HepG2 (cell line): Measurements from ENCODE around the gene AGPAT3. TPM values are rescaled to one million over a fixed set of nuclear protein-coding genes. Genes with fewer than 3 reads are reported as not detected.

Source experiments
- ATAC-seq: fragments of 200-7000 bp; cut with Tn5 transposase; 3 replicates; pipeline ENCODE4 v1.9.1; 2020; ENCODE audit warnings: mild to moderate bottlenecking, moderate library complexity
- BruUV-seq: library from RNA; stranded (reverse); fragments of 400-500 nt; replicated peaks from 2 replicates; lab custom pipeline; 2021; lab: Mats Ljungman, UMichigan
- CTCF ChIA-PET: fragments of 300-600 bp; formaldehyde crosslinking; extraction: SDS; loops from one replicate; lab custom pipeline; 2021; ENCODE audit warnings: low total read pairs, inconsistent platforms, low intra/inter-chr PET ratio; lab: Yijun Ruan, JAX
- POLR2A ChIA-PET: fragments of 350-600 bp; sonication (Branson Sonifier 250); formaldehyde crosslinking; loops from one replicate; lab custom pipeline; 2020; ENCODE audit warnings: antibody characterized with exemption, inconsistent platforms; lab: Yijun Ruan, JAX
- DNase-seq: peaks from one replicate; pipeline ENCODE4 v3.0.0-alpha.2; 2015; ENCODE audit warnings: low spot score
- FAIRE-seq: peaks from 3 replicates; lab custom pipeline; 2011; peaks lifted over from hg19 to GRCh38; lab: Jason Lieb, UNC
- H2AFZ ChIP-seq: one replicate; pipeline ENCODE4 v1.6.1; 2011; ENCODE audit warnings: low read length, inconsistent platforms
- H3K27ac ChIP-seq: fragments of 300-600 bp; 3 replicates; pipeline ENCODE4 v1.8.0; 2011; ENCODE audit warnings: mixed run types, mild to moderate bottlenecking, mixed read lengths, low read length, inconsistent platforms; ENCODE audit not compliant: insufficient read depth; ENCODE audit errors: extremely low read length
- H3K27me3 ChIP-seq, 2 experiments: fragments of 200-600 bp in 1 of 2; 2 replicates in 1 of 2; 3 replicates in 1 of 2; pipeline versions ENCODE4 v1.6.0 to v1.8.0; 2011; ENCODE audit warnings: low read length in 2 of 2, mild to moderate bottlenecking in 2 of 2, moderate library complexity in 2 of 2, inconsistent platforms in 1 of 2; ENCODE audit not compliant: insufficient read depth in 2 of 2, control insufficient read depth in 1 of 2
- H3K36me3 ChIP-seq, 2 experiments: fragments of 200-600 bp in 1 of 2; replicated peaks in 1 of 2; 2 replicates in 1 of 2; 3 replicates in 1 of 2; pipeline versions ENCODE4 v1.5.1 to v1.8.0; 2011; ENCODE audit warnings: low read length in 2 of 2, inconsistent platforms in 1 of 2; ENCODE audit not compliant: insufficient read depth in 2 of 2, control insufficient read depth in 1 of 2
- H3K4me1 ChIP-seq: 2 replicates; pipeline ENCODE4 v1.5.1; 2012; ENCODE audit warnings: low read length, inconsistent platforms; ENCODE audit not compliant: insufficient read depth
- H3K4me2 ChIP-seq: 2 replicates; pipeline ENCODE4 v1.6.0; 2011; ENCODE audit warnings: low read depth, low read length, inconsistent platforms
- H3K4me3 ChIP-seq, 3 experiments: fragments of 200-600 bp in 1 of 3; sonication (generic), shearing (Covaris generic) in 1 of 3; replicated peaks in 1 of 3; 2 replicates each; pipeline ENCODE4 v1.5.1; 2011 to 2016; ENCODE audit warnings: low read length in 3 of 3, inconsistent platforms in 2 of 3, low read depth in 2 of 3, mild to moderate bottlenecking in 2 of 3, control low read depth in 1 of 3, mixed read lengths in 1 of 3; ENCODE audit not compliant: insufficient read depth in 1 of 3
- H3K79me2 ChIP-seq: one replicate; pipeline ENCODE4 v1.6.1; 2011; ENCODE audit warnings: low read length, inconsistent platforms; ENCODE audit not compliant: insufficient read depth
- H3K9ac ChIP-seq: 2 replicates; pipeline ENCODE4 v1.6.0; 2011; ENCODE audit warnings: mild to moderate bottlenecking, low read depth, low read length, inconsistent platforms; ENCODE audit not compliant: insufficient read depth
- H3K9me3 ChIP-seq: 2 replicates; pipeline ENCODE4 v1.5.1; 2012; ENCODE audit warnings: mild to moderate bottlenecking, low read length
- H4K20me1 ChIP-seq: 2 replicates; pipeline ENCODE4 v1.6.0; 2011; ENCODE audit warnings: inconsistent platforms, mild to moderate bottlenecking, low read length, moderate library complexity; ENCODE audit not compliant: insufficient read depth
- GTF3A ChIP-seq: sonication (generic); formaldehyde crosslinking; conservative IDR thresholded peaks from 2 replicates; pipeline ENCODE4 v1.4.0; 2020; ENCODE audit warnings: mild to moderate bottlenecking, missing genetic modification reagents
- HMGXB4 ChIP-seq, 2 experiments: sonication (generic) in 1 of 2; formaldehyde crosslinking in 1 of 2; IDR thresholded peaks; 2 replicates each; pipeline versions ENCODE4 v1.4.0 to v1.6.1; 2018 to 2020; ENCODE audit warnings: missing genetic modification reagents in 2 of 2, borderline replicate concordance in 1 of 2, low read depth in 1 of 2, mild to moderate bottlenecking in 1 of 2, missing biosample characterization in 1 of 2
- IRF1 ChIP-seq: sonication (generic); formaldehyde crosslinking; IDR thresholded peaks from 2 replicates; pipeline ENCODE4 v1.4.0; 2020; ENCODE audit warnings: low read depth, mild to moderate bottlenecking, missing genetic modification reagents
- KDM3A ChIP-seq: IDR thresholded peaks from 2 replicates; pipeline ENCODE4 v1.6.1; 2018; ENCODE audit warnings: low read depth, missing compliant biosample characterization
- KDM5B ChIP-seq: sonication (generic); formaldehyde crosslinking; IDR thresholded peaks from 2 replicates; pipeline ENCODE4 v1.4.0; 2020; ENCODE audit warnings: missing genetic modification reagents, mild to moderate bottlenecking, borderline replicate concordance
- NR2F2 ChIP-seq: IDR thresholded peaks from 2 replicates; pipeline ENCODE4 v1.6.1; 2012; ENCODE audit warnings: low read depth, inconsistent platforms, borderline replicate concordance
- ZBTB42 ChIP-seq: sonication (generic); formaldehyde crosslinking; IDR thresholded peaks from 2 replicates; pipeline ENCODE4 v1.5.0; 2020; ENCODE audit warnings: mild to moderate bottlenecking, missing genetic modification reagents
- ZNF138 ChIP-seq: sonication (generic); formaldehyde crosslinking; IDR thresholded peaks from 2 replicates; pipeline ENCODE4 v1.5.0; 2020; ENCODE audit warnings: mild to moderate bottlenecking, low read depth, missing genetic modification reagents
- ZNF280B ChIP-seq: sonication (generic); formaldehyde crosslinking; IDR thresholded peaks from 2 replicates; pipeline ENCODE4 v1.5.0; 2020; ENCODE audit warnings: missing genetic modification reagents, mild to moderate bottlenecking, borderline replicate concordance
- ZNF382 ChIP-seq: sonication (generic); formaldehyde crosslinking; IDR thresholded peaks from 2 replicates; pipeline ENCODE4 v1.5.0; 2020; ENCODE audit warnings: missing genetic modification reagents, mild to moderate bottlenecking, borderline replicate concordance
- ZNF562 ChIP-seq: sonication (generic); formaldehyde crosslinking; IDR thresholded peaks from 2 replicates; pipeline ENCODE4 v1.8.0; 2022; ENCODE audit warnings: missing genetic modification reagents, borderline replicate concordance
- ZNF580 ChIP-seq: IDR thresholded peaks from 2 replicates; pipeline ENCODE4 v1.6.1; 2016; ENCODE audit warnings: low read depth, borderline replicate concordance
- ZNF672 ChIP-seq: sonication (generic); formaldehyde crosslinking; IDR thresholded peaks from 2 replicates; pipeline ENCODE4 v1.8.1; 2022; ENCODE audit warnings: missing genetic modification reagents
- ZNF691 ChIP-seq: sonication (generic); formaldehyde crosslinking; IDR thresholded peaks from 2 replicates; pipeline ENCODE4 v1.4.0; 2020; ENCODE audit warnings: missing genetic modification reagents, low read depth, mild to moderate bottlenecking, borderline replicate concordance
- ZNF777 ChIP-seq: sonication (generic); formaldehyde crosslinking; IDR thresholded peaks from 2 replicates; pipeline ENCODE4 v1.4.0; 2020; ENCODE audit warnings: missing genetic modification reagents
- WGBS: methylation state at CpG from one replicate; pipeline ENCODE4 v1.1.6; 2017; ENCODE audit warnings: low lambda C conversion rate; 5-methylcytosine and 5-hydroxymethylcytosine counted together
- in situ Hi-C: cut with HindIII; loops from 2 replicates; pipeline ENCODE4 v1.10.0; 2017; ENCODE audit warnings: low pct_unique_long_range_greater_than_20kb; ENCODE audit not compliant: extremely low pct_ligation_motif_present
- intact Hi-C: fragments of 100-400 bp; cut with micrococcal nuclease; formaldehyde crosslinking; loops from one replicate; pipeline ENCODE4 v1.10.0; 2022; ENCODE audit not compliant: unreplicated experiment
- polyA plus RNA-seq, 8 experiments: library from polyadenylated mRNA; depleted of rRNA in 3 of 8; stranded (reverse) in 7 of 8; unstranded in 1 of 8; fragments of >200 nt; fragmentation: Illumina TruSeq in 4 of 8; extraction: Trizol in 4 of 8; gene quantifications; 2 replicates each; pipeline versions ENCODE4 v1.2.1 to v1.2.3, GENCODE V29; 2011 to 2016; ENCODE audit warnings: low read depth in 4 of 8, missing spikeins in 1 of 8, mixed read lengths in 1 of 8; ENCODE audit not compliant: insufficient read depth in 1 of 8
- total RNA-seq, 5 experiments: library from RNA; depleted of rRNA; stranded (reverse); fragments of >200 nt; fragmentation: Illumina TruSeq; extraction: Trizol; gene quantifications; 2 replicates each; pipeline ENCODE4 v1.2.3, GENCODE V29; 2016; ENCODE audit warnings: low read depth in 1 of 5
- TF ChIP-seq, protein P1 (sequence below): IDR thresholded peaks from 2 replicates; pipeline ENCODE4 v1.6.1; 2016; ENCODE audit warnings: low read depth

AGPAT3 gene
- total and polyA plus RNA-seq, 2 of the 13 experiments (the other 11 are each of a cell fraction or from before 2014, with no cell fraction given): 32.2 to 54.4 TPM

DNA sequence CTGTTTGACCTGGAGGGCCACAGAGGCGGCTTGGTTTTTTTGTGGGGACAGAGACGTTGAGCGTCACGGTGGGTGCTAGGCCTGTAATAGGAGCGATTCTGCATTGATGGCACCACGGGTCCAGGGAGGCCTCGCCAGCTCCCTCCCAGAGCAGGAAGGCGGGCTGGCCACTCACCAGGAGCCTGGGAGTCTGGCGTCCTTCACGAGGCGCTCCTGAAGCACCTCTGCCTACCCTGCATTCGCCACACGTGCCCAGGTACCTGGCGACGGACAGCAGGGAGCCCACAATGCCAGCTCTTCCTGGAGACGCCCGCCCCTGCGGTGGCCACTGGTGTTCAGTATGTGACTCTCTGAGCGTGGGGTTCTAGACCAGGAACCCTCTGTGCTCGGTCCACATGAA lies 77.2 kb downstream of the AGPAT3 start (continued):
- no peak for TF ChIP-seq HMGXB4 (CRISPR knock-in tag; IDR thresholded peaks at IDR 0.05; ENCODE audit: borderline replicate concordance in 1 of 2, low read depth in 1 of 2)
- TF ChIP-seq ZNF562 (CRISPR knock-in tag): no peak
- TF ChIP-seq ZNF580 (CRISPR knock-in tag): no peak
- no peak for TF ChIP-seq KDM5B
- TF ChIP-seq, all 625 proteins: peak for 0

- Histone ChIP-seq H3K36me3 (peaks cover 0 to 13% of the 10 kb centered on the region in 2 experiments; a peak in 2 of 5 replicates), H3K4me1 (peaks cover 52% of the 10 kb centered on the region), H3K27me3 (no peaks in the 10 kb centered on the region), H3K4me3 (no peak overlapping the region), H3K27ac (no peak overlapping the region), H3K4me2 (no peak overlapping the region), H3K9ac (no peak overlapping the region), H3K79me2 (peaks cover 9% of the 10 kb centered on the region), H4K20me1 (peaks cover 16% of the 10 kb centered on the region; the same call in 1 of the 2 replicates), H2AFZ (no peak overlapping the region), H3K9me3 (no peaks in the 10 kb centered on the region)
- CTCF ChIA-PET: no interaction called here
- no peak for FAIRE-seq
- POLR2A ChIA-PET: no interaction called here
- ATAC-seq: no peak
- no TSS peak for BruUV-seq
- 95% methylated on average over 4 of the region's 13 CpGs for whole genome bisulfite sequencing
- in situ Hi-C loops (no loop called here), intact Hi-C loops (no loop called here)
- no peak for DNase-seq
- TF ChIP-seq GTF3A (no peak), KDM3A (CRISPR knock-in tag) (no peak), ZNF138 (CRISPR knock-in tag) (no peak), ZNF777 (CRISPR knock-in tag) (no peak), IRF1 (CRISPR knock-in tag) (no peak), ZNF672 (no peak), ZBTB42 (CRISPR knock-in tag) (no peak), ZNF382 (CRISPR knock-in tag) (no peak), ZNF691 (CRISPR knock-in tag) (no peak), ZNF280B (no peak), NR2F2 (no peak)
- TF ChIP-seq, protein P1, sequence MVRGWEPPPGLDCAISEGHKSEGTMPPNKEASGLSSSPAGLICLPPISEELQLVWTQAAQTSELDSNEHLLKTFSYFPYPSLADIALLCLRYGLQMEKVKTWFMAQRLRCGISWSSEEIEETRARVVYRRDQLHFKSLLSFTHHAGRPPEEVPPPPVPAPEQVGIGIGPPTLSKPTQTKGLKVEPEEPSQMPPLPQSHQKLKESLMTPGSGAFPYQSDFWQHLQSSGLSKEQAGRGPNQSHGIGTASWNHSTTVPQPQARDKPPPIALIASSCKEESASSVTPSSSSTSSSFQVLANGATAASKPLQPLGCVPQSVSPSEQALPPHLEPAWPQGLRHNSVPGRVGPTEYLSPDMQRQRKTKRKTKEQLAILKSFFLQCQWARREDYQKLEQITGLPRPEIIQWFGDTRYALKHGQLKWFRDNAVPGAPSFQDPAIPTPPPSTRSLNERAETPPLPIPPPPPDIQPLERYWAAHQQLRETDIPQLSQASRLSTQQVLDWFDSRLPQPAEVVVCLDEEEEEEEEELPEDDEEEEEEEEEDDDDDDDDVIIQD (CRISPR knock-in tag): no peak
Measured at GRCh38 chr21:43942621-43943020, 77.6 kb downstream of the AGPAT3 start.
